Mesenchymal stem cell (in vitro differentiated cells and primary cell): ENCODE measurements around the gene KCND3.

Experiments
- DNase-seq: peaks from one replicate; pipeline ENCODE4 v3.0.0-alpha.2; 2013
- H2AFZ ChIP-seq: one replicate; pipeline ENCODE4 v1.6.1; 2013; ENCODE audit warnings: low read depth, mild to moderate bottlenecking, control low read depth, inconsistent platforms, low read length, moderate library complexity
- H2AK5ac ChIP-seq: 2 replicates; pipeline ENCODE4 v1.6.1; 2013; ENCODE audit warnings: low read length, moderate library complexity, mild to moderate bottlenecking, inconsistent platforms; ENCODE audit not compliant: severe bottlenecking
- H2BK120ac ChIP-seq: one replicate; pipeline ENCODE4 v1.6.1; 2013; ENCODE audit warnings: low read depth, mild to moderate bottlenecking, inconsistent platforms, low read length, moderate library complexity
- H2BK12ac ChIP-seq, 2 experiments: one replicate each; pipeline ENCODE4 v1.6.1; 2013; ENCODE audit warnings: inconsistent platforms in 2 of 2, low read length in 2 of 2, mild to moderate bottlenecking in 2 of 2, moderate library complexity in 2 of 2, control low read depth in 1 of 2
- H2BK15ac ChIP-seq: one replicate; pipeline ENCODE4 v1.6.1; 2013; ENCODE audit warnings: mild to moderate bottlenecking, low read depth, inconsistent platforms; ENCODE audit not compliant: poor library complexity, severe bottlenecking
- H2BK5ac ChIP-seq: 2 replicates; pipeline ENCODE4 v1.6.1; 2013; ENCODE audit warnings: low read depth, mild to moderate bottlenecking, low read length, control low read depth, inconsistent platforms; ENCODE audit not compliant: poor library complexity, severe bottlenecking
- H3K14ac ChIP-seq, 2 experiments: one replicate each; pipeline ENCODE4 v1.6.1; 2013; ENCODE audit warnings: inconsistent platforms in 2 of 2, low read length in 2 of 2, control low read depth in 1 of 2, mild to moderate bottlenecking in 1 of 2, moderate library complexity in 1 of 2
- H3K18ac ChIP-seq, 2 experiments: one replicate each; pipeline ENCODE4 v1.6.1; 2013; ENCODE audit warnings: inconsistent platforms in 2 of 2, low read length in 2 of 2, control low read depth in 1 of 2, low read depth in 1 of 2, mild to moderate bottlenecking in 1 of 2
- H3K23ac ChIP-seq, 2 experiments: one replicate each; pipeline ENCODE4 v1.6.1; 2013; ENCODE audit warnings: inconsistent platforms in 2 of 2, low read length in 2 of 2, mild to moderate bottlenecking in 2 of 2, moderate library complexity in 2 of 2, control low read depth in 1 of 2
- H3K27ac ChIP-seq: 2 replicates; pipeline ENCODE4 v1.5.1; 2013; ENCODE audit warnings: mild to moderate bottlenecking, moderate library complexity, low read length, control low read depth, inconsistent platforms; ENCODE audit not compliant: poor library complexity, severe bottlenecking
- H3K27me3 ChIP-seq, 2 experiments: 2 replicates each; pipeline versions ENCODE4 v1.6.1 to v1.7.0; 2013; ENCODE audit warnings: low read length in 2 of 2, mild to moderate bottlenecking in 2 of 2, moderate library complexity in 2 of 2, control low read depth in 1 of 2, inconsistent platforms in 1 of 2; ENCODE audit not compliant: control insufficient read depth in 1 of 2, insufficient read depth in 1 of 2
- H3K36me3 ChIP-seq, 2 experiments: 2 replicates each; pipeline versions ENCODE4 v1.6.1 to v1.7.0; 2013; ENCODE audit warnings: low read length in 2 of 2, control low read depth in 1 of 2, inconsistent platforms in 1 of 2, low read depth in 1 of 2, mild to moderate bottlenecking in 1 of 2; ENCODE audit not compliant: insufficient read depth in 2 of 2, control insufficient read depth in 1 of 2
- H3K4ac ChIP-seq, 2 experiments: one replicate each; pipeline ENCODE4 v1.6.1; 2013; ENCODE audit warnings: inconsistent platforms in 2 of 2, low read length in 2 of 2, mild to moderate bottlenecking in 2 of 2, moderate library complexity in 2 of 2, control low read depth in 1 of 2, low read depth in 1 of 2
- H3K4me1 ChIP-seq: 2 replicates; pipeline ENCODE4 v1.6.1; 2013; ENCODE audit warnings: low read depth, low read length, control low read depth; ENCODE audit not compliant: control insufficient read depth, insufficient read depth
- H3K4me2 ChIP-seq: 2 replicates; pipeline ENCODE4 v1.6.1; 2013; ENCODE audit warnings: low read length, mild to moderate bottlenecking, inconsistent platforms; ENCODE audit not compliant: poor library complexity, severe bottlenecking
- H3K4me3 ChIP-seq, 2 experiments: 2 replicates each; pipeline versions ENCODE4 v1.5.1 to v1.7.0; 2013; ENCODE audit warnings: low read length in 2 of 2, mild to moderate bottlenecking in 2 of 2, control low read depth in 1 of 2, low read depth in 1 of 2; ENCODE audit not compliant: insufficient read depth in 1 of 2
- H3K79me1 ChIP-seq: replicated peaks from 2 replicates; pipeline ENCODE4 v1.6.1; 2013; ENCODE audit warnings: mild to moderate bottlenecking, control low read depth, low read length, inconsistent platforms; ENCODE audit not compliant: poor library complexity, severe bottlenecking
- H3K9ac ChIP-seq: 2 replicates; pipeline ENCODE4 v1.7.0; 2013; ENCODE audit warnings: mild to moderate bottlenecking, low read length, moderate library complexity
- H3K9me3 ChIP-seq: 2 replicates; pipeline ENCODE4 v1.7.0; 2013; ENCODE audit warnings: mild to moderate bottlenecking, low read length; ENCODE audit not compliant: control insufficient read depth
- H4K8ac ChIP-seq: one replicate; pipeline ENCODE4 v1.6.1; 2013; ENCODE audit warnings: inconsistent platforms, mild to moderate bottlenecking, low read length, moderate library complexity
- H4K91ac ChIP-seq: one replicate; pipeline ENCODE4 v1.6.1; 2013; ENCODE audit warnings: mild to moderate bottlenecking, low read length, inconsistent platforms
- WGBS: methylation state at CpG from one replicate; pipeline ENCODE4 v1.1.7; 2013; ENCODE audit warnings: mixed read lengths; 5-methylcytosine and 5-hydroxymethylcytosine counted together

The KCND3 gene

DNA sequence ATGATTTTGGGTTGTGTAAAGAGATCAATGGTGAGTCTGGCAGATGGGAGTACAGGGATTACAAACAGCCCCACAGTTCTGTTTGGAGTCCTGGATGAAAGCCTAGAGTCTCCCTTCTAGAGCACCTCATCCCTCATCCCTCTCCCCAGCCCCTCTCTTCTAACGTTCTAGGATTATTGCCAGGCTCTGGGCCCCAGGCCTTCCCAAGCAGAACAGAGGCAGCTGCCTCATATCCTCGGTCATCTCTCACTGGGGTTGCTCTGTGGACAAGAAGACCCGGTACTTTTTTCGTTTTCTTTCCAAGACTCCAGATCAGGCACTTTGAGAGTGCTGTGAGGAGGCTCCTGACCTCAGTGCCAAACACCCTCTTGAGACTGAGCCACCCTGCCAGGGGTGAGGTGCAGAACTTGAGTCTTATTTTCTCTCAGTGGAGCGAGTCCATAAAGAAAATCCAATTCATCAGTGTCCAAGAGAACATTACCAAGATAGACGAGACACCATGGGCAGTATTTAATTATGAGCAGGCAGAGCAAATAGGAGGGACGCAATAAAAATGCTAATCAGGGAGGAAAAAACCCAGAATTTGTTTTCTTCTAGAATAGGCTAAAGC, 17.1 kb upstream of the KCND3 start:
- WGBS = 65% methylated on average over 6 of the region's 7 CpGs
- H3K9me3 ChIP-seq = no peaks in the 10 kb centered on the region
- peaks cover 8 to 37% of the 10 kb centered on the region in 2 experiments for H3K27me3 ChIP-seq
- no peaks in the 10 kb centered on the region for H3K4me1 ChIP-seq
- H3K4me2 ChIP-seq = no peak overlapping the region
- H2AK5ac ChIP-seq = no peak overlapping the region
- H2AFZ ChIP-seq = no peak overlapping the region
- H3K14ac ChIP-seq = no peak overlapping the region
- H3K23ac ChIP-seq = no peak overlapping the region
- no peak overlapping the region for H4K8ac ChIP-seq
- no peaks in the 10 kb centered on the region for H3K36me3 ChIP-seq
- DNase-seq = no peak
- H3K9ac ChIP-seq = no peak overlapping the region
- H3K27ac ChIP-seq = no peak overlapping the region
- H4K91ac ChIP-seq = no peak overlapping the region
- H2BK12ac ChIP-seq = no peak overlapping the region
- no peak overlapping the region for H2BK5ac ChIP-seq
- H2BK15ac ChIP-seq = no peak overlapping the region
- no peak overlapping the region for H3K4me3 ChIP-seq
- H3K18ac ChIP-seq = no peak overlapping the region
- H3K4ac ChIP-seq = no peak overlapping the region
- H2BK120ac ChIP-seq = no peak overlapping the region
- no peaks in the 10 kb centered on the region for H3K79me1 ChIP-seq

DNA sequence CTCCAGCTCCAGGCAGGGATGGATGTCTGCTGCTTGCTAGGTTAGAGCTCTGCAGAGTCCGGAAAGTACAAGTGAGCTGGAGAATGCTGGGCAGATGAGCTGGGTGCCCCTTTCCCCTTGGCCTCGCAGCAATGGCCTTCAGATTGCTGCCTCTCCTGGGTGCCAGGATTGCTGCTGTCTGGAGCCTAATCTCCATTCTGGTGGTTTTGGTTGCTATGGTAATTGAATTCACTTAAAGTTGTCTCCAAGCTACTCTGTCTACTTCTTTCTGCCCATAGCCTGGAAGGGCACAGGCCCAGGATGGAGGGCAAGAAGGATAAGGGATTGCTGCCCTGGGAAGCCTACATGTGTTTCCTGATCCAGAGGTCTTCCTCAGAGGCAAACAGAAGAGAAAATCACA, 14.6 kb upstream of the KCND3 start:
- no peaks in the 10 kb centered on the region for H3K9me3 ChIP-seq
- H2AFZ ChIP-seq = no peak overlapping the region
- no peaks in the 10 kb centered on the region for H3K79me1 ChIP-seq
- H4K91ac ChIP-seq = no peak overlapping the region
- H3K4ac ChIP-seq = no peak overlapping the region
- no peak overlapping the region for H3K4me3 ChIP-seq
- WGBS = 79% methylated on average over 2 of the region's 2 CpGs
- no peak overlapping the region for H3K14ac ChIP-seq
- H3K9ac ChIP-seq = no peak overlapping the region
- no peak overlapping the region for H2AK5ac ChIP-seq
- peaks cover 22 to 61% of the 10 kb centered on the region in 2 experiments for H3K27me3 ChIP-seq
- no peak overlapping the region for H3K4me2 ChIP-seq
- no peaks in the 10 kb centered on the region for H3K4me1 ChIP-seq
- no peak overlapping the region for H2BK12ac ChIP-seq
- no peak overlapping the region for H2BK5ac ChIP-seq
- no peaks in the 10 kb centered on the region for H3K36me3 ChIP-seq
- H3K23ac ChIP-seq = no peak overlapping the region
- no peak overlapping the region for H2BK15ac ChIP-seq
- H3K18ac ChIP-seq = no peak overlapping the region
- no peak overlapping the region for H4K8ac ChIP-seq
- DNase-seq = no peak
- no peak overlapping the region for H3K27ac ChIP-seq
- H2BK120ac ChIP-seq = no peak overlapping the region

DNA sequence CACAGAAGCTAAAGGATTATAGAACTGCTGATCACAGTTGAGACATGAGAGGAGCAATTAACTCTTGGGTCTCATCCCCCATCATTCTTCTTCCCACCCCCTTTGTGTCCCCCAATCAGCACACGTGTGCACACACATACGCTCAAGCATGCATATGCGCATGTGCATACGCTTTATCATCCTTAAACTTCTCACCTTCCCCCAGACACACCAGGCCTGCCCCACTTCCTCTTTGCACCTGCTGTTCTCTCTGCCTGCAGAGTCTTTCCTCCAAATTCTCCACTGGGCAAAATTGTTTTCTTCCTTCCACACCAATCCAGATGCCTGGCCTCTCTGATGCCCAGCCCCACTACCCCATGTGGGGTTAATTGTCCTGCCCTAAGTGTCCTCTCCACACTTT, 13.0 kb upstream of the KCND3 start:
- Histone ChIP-seq H4K8ac (no peak overlapping the region), H2BK120ac (no peak overlapping the region), H3K23ac (no peak overlapping the region), H3K4me1 (no peaks in the 10 kb centered on the region), H3K9me3 (no peaks in the 10 kb centered on the region), H2BK5ac (no peak overlapping the region), H3K4ac (no peak overlapping the region), H2AFZ (no peak overlapping the region), H3K36me3 (no peaks in the 10 kb centered on the region), H3K18ac (no peak overlapping the region), H3K4me2 (no peak overlapping the region), H3K27me3 (peaks cover 22 to 68% of the 10 kb centered on the region in 2 experiments), H2AK5ac (no peak overlapping the region), H3K4me3 (no peak overlapping the region), H4K91ac (no peak overlapping the region), H3K14ac (no peak overlapping the region), H3K9ac (no peak overlapping the region), H3K79me1 (no peaks in the 10 kb centered on the region), H2BK15ac (no peak overlapping the region), H2BK12ac (no peak overlapping the region), H3K27ac (no peak overlapping the region)
- WGBS = 68% methylated on average over 4 of the region's 4 CpGs
- no peak for DNase-seq

DNA sequence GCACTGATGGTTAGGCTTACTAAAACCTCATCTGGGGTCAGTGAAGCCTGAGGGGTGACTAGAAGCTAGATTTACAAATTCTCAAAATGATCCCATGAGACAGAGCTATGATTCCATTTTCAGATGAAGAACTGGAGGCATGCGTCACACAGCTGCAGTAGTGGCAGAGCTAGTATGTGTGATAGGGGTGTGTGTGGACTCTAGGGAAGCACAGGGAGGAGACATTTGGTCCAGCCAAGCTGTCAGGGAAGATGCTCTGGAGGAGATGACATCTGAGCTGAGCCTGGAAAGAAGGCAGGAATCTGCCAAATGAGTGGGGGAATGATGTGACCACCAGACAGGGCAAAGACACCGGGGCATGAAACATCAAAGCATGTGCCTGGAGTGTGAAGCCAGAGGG, 12.0 kb upstream of the KCND3 start:
- Histone ChIP-seq H3K23ac (no peak overlapping the region), H3K27ac (no peak overlapping the region), H4K91ac (no peak overlapping the region), H3K36me3 (no peaks in the 10 kb centered on the region), H3K4ac (no peak overlapping the region), H2BK12ac (no peak overlapping the region), H3K4me1 (no peaks in the 10 kb centered on the region), H2BK15ac (no peak overlapping the region), H3K18ac (no peak overlapping the region), H2AK5ac (no peak overlapping the region), H3K9me3 (no peaks in the 10 kb centered on the region), H3K4me3 (no peak overlapping the region), H2BK120ac (no peak overlapping the region), H3K9ac (no peak overlapping the region), H4K8ac (no peak overlapping the region), H3K79me1 (no peaks in the 10 kb centered on the region), H3K14ac (no peak overlapping the region), H2BK5ac (no peak overlapping the region), H3K4me2 (no peak overlapping the region), H2AFZ (no peak overlapping the region), H3K27me3 (peaks cover 22 to 77% of the 10 kb centered on the region in 2 experiments)
- 88% methylated on average over 2 of the region's 2 CpGs for WGBS
- no peak for DNase-seq
